Sigmoid colon (tissue), 3 donors: ENCODE results near the gene KCND3.

Source experiments
- POLR2A ChIP-seq, 2 donors: fragments of 450-650 bp; IDR thresholded peaks; one replicate each; pipeline ENCODE4 v1.6.1; 2016; ENCODE audit warnings: antibody characterized with exemption in 2 of 2, mild to moderate bottlenecking in 2 of 2, moderate library complexity in 2 of 2
- TF ChIP-seq, protein P1 (sequence below), 4 experiments: fragments of 450-650 bp in 3 of 4; fragments of 200-600 bp in 1 of 4; IDR thresholded peaks; one replicate each; pipeline ENCODE4 v1.5.1; 2016 to 2019; ENCODE audit warnings: antibody characterized with exemption in 4 of 4, mild to moderate bottlenecking in 3 of 4, moderate library complexity in 2 of 4

DNA sequence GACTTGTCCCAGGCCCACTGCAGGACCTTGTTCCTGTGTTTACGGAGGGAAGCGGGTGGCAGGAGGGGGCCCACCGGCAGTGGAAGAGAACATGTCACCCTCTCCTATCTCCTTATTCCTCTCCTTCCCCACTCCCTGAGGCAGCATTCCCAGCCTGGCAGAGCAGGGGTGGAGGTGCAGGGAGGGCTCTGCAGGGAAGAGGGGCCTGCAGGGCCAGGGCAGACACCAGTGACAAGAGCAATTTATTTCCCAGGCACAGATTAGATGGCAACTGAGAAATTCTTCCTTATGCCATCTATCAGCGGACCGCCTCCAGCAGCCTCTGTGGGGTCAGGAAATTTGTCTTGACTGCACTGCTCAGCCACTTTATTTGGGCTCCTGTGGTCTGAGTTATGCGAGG lies 127.9 kb downstream of the KCND3 start:
- TF ChIP-seq POLR2A (IDR thresholded peaks at IDR 0.05), result no peak
- TF ChIP-seq, protein P1, sequence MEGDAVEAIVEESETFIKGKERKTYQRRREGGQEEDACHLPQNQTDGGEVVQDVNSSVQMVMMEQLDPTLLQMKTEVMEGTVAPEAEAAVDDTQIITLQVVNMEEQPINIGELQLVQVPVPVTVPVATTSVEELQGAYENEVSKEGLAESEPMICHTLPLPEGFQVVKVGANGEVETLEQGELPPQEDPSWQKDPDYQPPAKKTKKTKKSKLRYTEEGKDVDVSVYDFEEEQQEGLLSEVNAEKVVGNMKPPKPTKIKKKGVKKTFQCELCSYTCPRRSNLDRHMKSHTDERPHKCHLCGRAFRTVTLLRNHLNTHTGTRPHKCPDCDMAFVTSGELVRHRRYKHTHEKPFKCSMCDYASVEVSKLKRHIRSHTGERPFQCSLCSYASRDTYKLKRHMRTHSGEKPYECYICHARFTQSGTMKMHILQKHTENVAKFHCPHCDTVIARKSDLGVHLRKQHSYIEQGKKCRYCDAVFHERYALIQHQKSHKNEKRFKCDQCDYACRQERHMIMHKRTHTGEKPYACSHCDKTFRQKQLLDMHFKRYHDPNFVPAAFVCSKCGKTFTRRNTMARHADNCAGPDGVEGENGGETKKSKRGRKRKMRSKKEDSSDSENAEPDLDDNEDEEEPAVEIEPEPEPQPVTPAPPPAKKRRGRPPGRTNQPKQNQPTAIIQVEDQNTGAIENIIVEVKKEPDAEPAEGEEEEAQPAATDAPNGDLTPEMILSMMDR (IDR thresholded peaks at IDR 0.05), result no peak
